Neural cell (in vitro differentiated cells): ENCODE data around the gene TAMM41. TPM values are rescaled to one million over a fixed set of nuclear protein-coding genes. Genes with fewer than 3 reads are reported as not detected.

Experiments used
- H2AFZ ChIP-seq: fragments of 200-600, 300-800 bp; sonication (generic), shearing (Covaris generic); 2 replicates; pipeline ENCODE4 v1.6.0; 2014; ENCODE audit warnings: low read depth, mild to moderate bottlenecking, antibody characterized with exemption, low read length, moderate library complexity
- H3F3A ChIP-seq: fragments of 200-600 bp; shearing (Covaris generic); 2 replicates; pipeline ENCODE4 v1.6.1; 2016; ENCODE audit warnings: mild to moderate bottlenecking, moderate library complexity, mixed read lengths, antibody characterized with exemption, low read length; ENCODE audit not compliant: insufficient read depth, poor library complexity, severe bottlenecking
- H3K27ac ChIP-seq: fragments of 200-600, 300-800 bp; sonication (generic), shearing (Covaris generic); 2 replicates; pipeline ENCODE4 v1.5.1; 2014; ENCODE audit warnings: mild to moderate bottlenecking, low read length, moderate library complexity
- H3K27me3 ChIP-seq: fragments of 300-800, 200-600 bp; sonication (generic), shearing (Covaris generic); 2 replicates; pipeline ENCODE4 v1.6.0; 2014; ENCODE audit warnings: mild to moderate bottlenecking, low read depth, low read length, moderate library complexity; ENCODE audit not compliant: insufficient read depth
- H3K36me3 ChIP-seq: fragments of 300-800, 200-600 bp; sonication (generic), shearing (Covaris generic); 2 replicates; pipeline ENCODE4 v1.5.1; 2014; ENCODE audit warnings: mild to moderate bottlenecking, antibody characterized with exemption, low read length, moderate library complexity; ENCODE audit not compliant: insufficient read depth
- H3K4me2 ChIP-seq: fragments of 300-800, 200-600 bp; sonication (generic), shearing (Covaris generic); 2 replicates; pipeline ENCODE4 v1.6.0; 2014; ENCODE audit warnings: mild to moderate bottlenecking, low read length
- H3K4me3 ChIP-seq: fragments of 300-800, 200-600 bp; sonication (generic), shearing (Covaris generic); 2 replicates; pipeline ENCODE4 v1.5.1; 2014; ENCODE audit warnings: mild to moderate bottlenecking, low read length, moderate library complexity
- H3K79me2 ChIP-seq: fragments of 200-600 bp; shearing (Covaris generic); replicated peaks from 2 replicates; pipeline ENCODE4 v1.6.0; 2014; ENCODE audit warnings: mild to moderate bottlenecking, low read length, moderate library complexity; ENCODE audit not compliant: insufficient read depth
- H3K9ac ChIP-seq: fragments of 300-800, 200-600 bp; sonication (generic), shearing (Covaris generic); 2 replicates; pipeline ENCODE4 v1.6.1; 2016; ENCODE audit warnings: mild to moderate bottlenecking, low read length, mixed read lengths
- H3K9me2 ChIP-seq: fragments of 200-600 bp; shearing (Covaris generic); 2 replicates; pipeline ENCODE4 v1.6.1; 2016; ENCODE audit warnings: mild to moderate bottlenecking, low read length, mixed read lengths; ENCODE audit not compliant: insufficient read depth
- H3K9me3 ChIP-seq: fragments of 200-600, 300-800 bp; sonication (generic), shearing (Covaris generic); 2 replicates; pipeline ENCODE4 v1.6.1; 2016; ENCODE audit warnings: mild to moderate bottlenecking, mixed run types, low read length, moderate library complexity, mixed read lengths
- H4K20me1 ChIP-seq: fragments of 200-600 bp; shearing (Covaris generic); 2 replicates; pipeline ENCODE4 v1.6.1; 2016; ENCODE audit warnings: mild to moderate bottlenecking, mixed run types; ENCODE audit not compliant: insufficient read depth
- CTCF ChIP-seq: fragments of 450-650 bp; IDR thresholded peaks from 2 replicates; pipeline ENCODE4 v1.5.1; 2014; ENCODE audit warnings: antibody characterized with exemption, mild to moderate bottlenecking, moderate library complexity; ENCODE audit not compliant: poor library complexity, severe bottlenecking
- EP300 ChIP-seq: fragments of 450-650 bp; conservative IDR thresholded peaks from 2 replicates; pipeline ENCODE4 v1.6.1; 2014; ENCODE audit warnings: antibody characterized with exemption, mild to moderate bottlenecking, moderate library complexity; ENCODE audit not compliant: poor library complexity, severe bottlenecking
- EZH2 ChIP-seq: fragments of 200-600, 300-800 bp; shearing (Covaris generic), sonication (generic); IDR thresholded peaks from 2 replicates; pipeline ENCODE4 v1.6.1; 2014; ENCODE audit warnings: antibody characterized with exemption, low read length, borderline replicate concordance, mild to moderate bottlenecking; ENCODE audit not compliant: insufficient read depth, poor library complexity, severe bottlenecking
- MXI1 ChIP-seq: fragments of 450-650 bp; conservative IDR thresholded peaks from 2 replicates; pipeline ENCODE4 v1.6.1; 2014; ENCODE audit warnings: antibody characterized with exemption, mild to moderate bottlenecking; ENCODE audit not compliant: poor library complexity, severe bottlenecking
- POLR2AphosphoS5 ChIP-seq: IDR thresholded peaks from 2 replicates; pipeline ENCODE4 v1.6.1; 2012
- RAD21 ChIP-seq: fragments of 450-650 bp; conservative IDR thresholded peaks from 2 replicates; pipeline ENCODE4 v1.6.1; 2014; ENCODE audit warnings: antibody characterized with exemption, mild to moderate bottlenecking, moderate library complexity
- SMC3 ChIP-seq: fragments of 450-650 bp; conservative IDR thresholded peaks from 2 replicates; pipeline ENCODE4 v1.6.1; 2014; ENCODE audit warnings: antibody characterized with exemption, mild to moderate bottlenecking, moderate library complexity; ENCODE audit not compliant: poor library complexity
- TAF1 ChIP-seq: IDR thresholded peaks from 2 replicates; pipeline ENCODE4 v1.6.1; 2012; ENCODE audit warnings: low read depth
- polyA plus RNA-seq: library from polyadenylated mRNA; depleted of rRNA; stranded (reverse); fragments of >200 nt; gene quantifications from 2 replicates; pipeline ENCODE4 v1.2.3, GENCODE V29; 2014
- TF ChIP-seq, protein P1 (sequence below): IDR thresholded peaks from 2 replicates; pipeline ENCODE4 v1.6.1; 2012; ENCODE audit warnings: borderline replicate concordance

TAMM41 gene
- polyA plus RNA-seq, 1 donor from 2014 or later: 3.1 TPM

DNA sequence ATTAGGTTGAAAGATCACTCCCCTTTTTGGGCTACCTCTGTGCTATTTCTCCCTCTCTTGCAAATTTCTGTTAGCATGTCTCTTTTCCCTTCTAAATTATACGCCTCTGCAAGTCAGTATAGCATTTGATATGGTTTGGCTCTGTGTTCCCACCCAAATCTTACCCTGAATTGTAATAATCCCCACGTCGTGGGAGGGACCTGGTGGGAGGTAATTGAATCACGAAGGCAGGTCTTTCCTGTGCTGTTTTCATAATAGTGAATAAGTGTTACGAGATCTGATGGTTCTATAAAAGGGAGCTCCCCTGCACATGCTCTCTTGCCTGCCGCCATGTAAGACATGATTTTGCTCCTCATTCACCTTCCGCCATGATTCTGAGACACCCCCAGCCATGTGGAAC is 41.0 kb downstream of the TAMM41 start:
- H3K9me2 ChIP-seq: no peaks in the 10 kb centered on the region
- no peaks in the 10 kb centered on the region for H3K79me2 ChIP-seq
- no peaks in the 10 kb centered on the region for H3K36me3 ChIP-seq
- no peaks in the 10 kb centered on the region for H3K9me3 ChIP-seq
- no peak overlapping the region for H3K9ac ChIP-seq
- no peak overlapping the region for H3K4me3 ChIP-seq
- H3F3A ChIP-seq: no peaks in the 10 kb centered on the region
- H3K27me3 ChIP-seq: no peaks in the 10 kb centered on the region
- H2AFZ ChIP-seq: no peak overlapping the region
- no peaks in the 10 kb centered on the region for H4K20me1 ChIP-seq
- H3K4me2 ChIP-seq: no peak overlapping the region
- TF ChIP-seq MXI1 (no peak), POLR2AphosphoS5 (no peak), TAF1 (no peak), RAD21 (no peak), EZH2 (no peak), EP300 (no peak), SMC3 (no peak), CTCF (no peak)
- TF ChIP-seq, protein P1, sequence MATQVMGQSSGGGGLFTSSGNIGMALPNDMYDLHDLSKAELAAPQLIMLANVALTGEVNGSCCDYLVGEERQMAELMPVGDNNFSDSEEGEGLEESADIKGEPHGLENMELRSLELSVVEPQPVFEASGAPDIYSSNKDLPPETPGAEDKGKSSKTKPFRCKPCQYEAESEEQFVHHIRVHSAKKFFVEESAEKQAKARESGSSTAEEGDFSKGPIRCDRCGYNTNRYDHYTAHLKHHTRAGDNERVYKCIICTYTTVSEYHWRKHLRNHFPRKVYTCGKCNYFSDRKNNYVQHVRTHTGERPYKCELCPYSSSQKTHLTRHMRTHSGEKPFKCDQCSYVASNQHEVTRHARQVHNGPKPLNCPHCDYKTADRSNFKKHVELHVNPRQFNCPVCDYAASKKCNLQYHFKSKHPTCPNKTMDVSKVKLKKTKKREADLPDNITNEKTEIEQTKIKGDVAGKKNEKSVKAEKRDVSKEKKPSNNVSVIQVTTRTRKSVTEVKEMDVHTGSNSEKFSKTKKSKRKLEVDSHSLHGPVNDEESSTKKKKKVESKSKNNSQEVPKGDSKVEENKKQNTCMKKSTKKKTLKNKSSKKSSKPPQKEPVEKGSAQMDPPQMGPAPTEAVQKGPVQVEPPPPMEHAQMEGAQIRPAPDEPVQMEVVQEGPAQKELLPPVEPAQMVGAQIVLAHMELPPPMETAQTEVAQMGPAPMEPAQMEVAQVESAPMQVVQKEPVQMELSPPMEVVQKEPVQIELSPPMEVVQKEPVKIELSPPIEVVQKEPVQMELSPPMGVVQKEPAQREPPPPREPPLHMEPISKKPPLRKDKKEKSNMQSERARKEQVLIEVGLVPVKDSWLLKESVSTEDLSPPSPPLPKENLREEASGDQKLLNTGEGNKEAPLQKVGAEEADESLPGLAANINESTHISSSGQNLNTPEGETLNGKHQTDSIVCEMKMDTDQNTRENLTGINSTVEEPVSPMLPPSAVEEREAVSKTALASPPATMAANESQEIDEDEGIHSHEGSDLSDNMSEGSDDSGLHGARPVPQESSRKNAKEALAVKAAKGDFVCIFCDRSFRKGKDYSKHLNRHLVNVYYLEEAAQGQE: no peak
- no peak overlapping the region for H3K27ac ChIP-seq

DNA sequence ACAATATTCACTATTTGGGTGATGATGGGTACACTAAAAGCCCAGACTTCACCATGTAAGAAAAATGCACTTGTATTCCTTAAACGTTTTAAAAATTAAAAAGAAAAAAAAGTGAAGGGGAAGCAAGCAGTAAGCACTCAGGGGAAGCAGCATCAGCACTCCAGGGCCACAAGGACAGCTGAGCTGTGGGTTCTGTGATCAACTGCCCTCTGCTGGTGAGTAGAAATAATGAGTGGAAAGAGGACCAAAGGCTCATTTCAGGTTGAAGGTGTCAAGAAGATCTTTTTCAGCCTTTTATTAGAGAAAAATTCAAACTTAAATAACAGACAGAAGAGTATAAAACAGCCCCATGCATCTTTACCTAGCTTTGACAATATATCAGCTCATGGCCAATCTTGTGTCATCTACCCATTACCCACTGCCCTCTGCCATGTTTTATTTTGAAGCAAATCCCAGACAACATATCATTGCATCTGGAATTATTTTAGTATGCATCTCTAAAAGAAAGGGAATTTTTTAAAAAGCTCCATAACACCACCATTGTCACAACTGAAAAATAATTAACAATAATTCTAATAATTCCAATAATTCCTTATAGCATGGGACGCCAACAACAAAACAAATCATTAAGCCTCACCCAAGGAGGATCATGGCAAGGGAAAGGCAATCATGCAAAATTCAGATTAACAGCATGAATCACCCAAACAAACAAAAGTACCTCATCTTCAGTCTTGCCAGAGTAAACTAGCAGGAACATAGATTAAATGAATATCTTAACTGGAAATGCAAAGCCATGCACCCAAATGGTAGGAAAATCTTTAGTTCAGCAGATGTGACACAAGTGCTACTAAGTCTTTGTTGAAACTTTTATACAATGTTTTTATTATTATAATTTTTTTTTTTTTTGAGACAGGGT is 42.5 kb downstream of the TAMM41 start:
- no peak overlapping the region for H3K4me3 ChIP-seq
- H4K20me1 ChIP-seq: no peaks in the 10 kb centered on the region
- H3K27ac ChIP-seq: no peak overlapping the region
- no peaks in the 10 kb centered on the region for H3K9me2 ChIP-seq
- H3F3A ChIP-seq: no peaks in the 10 kb centered on the region
- TF ChIP-seq POLR2AphosphoS5 (no peak), RAD21 (peak; percentile 63), SMC3 (peak; percentile 74), MXI1 (no peak), CTCF (peak; percentile 60)
- H3K9me3 ChIP-seq: no peaks in the 10 kb centered on the region
- H3K79me2 ChIP-seq: no peaks in the 10 kb centered on the region
- H3K9ac ChIP-seq: no peak overlapping the region
- no peaks in the 10 kb centered on the region for H3K27me3 ChIP-seq
- H2AFZ ChIP-seq: no peak overlapping the region
- H3K36me3 ChIP-seq: no peaks in the 10 kb centered on the region
- no peak overlapping the region for H3K4me2 ChIP-seq
